GM12875 (cell line): ENCODE results near the gene SLC25A36.

Experiments used
- H3K4me3 ChIP-seq: one replicate; pipeline ENCODE4 v1.5.1; 2011; ENCODE audit warnings: low read depth, low read length, control low read depth
- CTCF ChIP-seq: IDR thresholded peaks from 2 replicates; pipeline ENCODE4 v1.5.1; 2011; ENCODE audit warnings: low read depth, mild to moderate bottlenecking, control low read depth, inconsistent platforms, low read length, moderate library complexity, borderline replicate concordance; ENCODE audit not compliant: insufficient read depth

SLC25A36 gene

GRCh38 chr3:140916603-140917002, 25.0 kb upstream of the SLC25A36 start:
- TF ChIP-seq CTCF = no peak
- H3K4me3 ChIP-seq = no peak overlapping the region

DNA sequence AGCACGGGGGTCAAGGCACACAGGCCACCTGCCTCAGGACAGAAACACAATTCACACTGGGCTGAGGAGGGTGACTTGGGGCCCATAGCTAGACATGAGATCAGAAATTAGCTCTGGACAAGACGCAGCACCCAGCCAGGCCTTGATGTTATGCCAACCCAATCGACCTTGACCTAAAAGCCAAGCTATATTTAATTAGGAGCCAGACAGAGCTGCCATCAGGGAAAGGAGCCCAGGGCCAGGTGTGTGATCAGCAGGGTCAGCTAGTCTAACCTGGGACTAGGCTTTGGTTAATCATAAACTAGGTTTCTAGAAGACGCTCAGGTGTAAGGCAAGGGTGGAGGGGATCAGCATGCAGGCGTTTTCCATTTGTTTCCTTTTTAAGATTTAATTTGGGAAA, 23.9 kb upstream of the SLC25A36 start:
- H3K4me3 ChIP-seq = no peak overlapping the region
- TF ChIP-seq CTCF = no peak

- TF ChIP-seq CTCF = no peak
- no peak overlapping the region for H3K4me3 ChIP-seq
Observed at GRCh38 chr3:140920029-140920428, 21.6 kb upstream of the SLC25A36 start.

GRCh38 chr3:140922634-140923033, 19.0 kb upstream of the SLC25A36 start:
- TF ChIP-seq CTCF = peak; percentile 40; the same call in 1 of the 2 replicates
- no peak overlapping the region for H3K4me3 ChIP-seq

DNA sequence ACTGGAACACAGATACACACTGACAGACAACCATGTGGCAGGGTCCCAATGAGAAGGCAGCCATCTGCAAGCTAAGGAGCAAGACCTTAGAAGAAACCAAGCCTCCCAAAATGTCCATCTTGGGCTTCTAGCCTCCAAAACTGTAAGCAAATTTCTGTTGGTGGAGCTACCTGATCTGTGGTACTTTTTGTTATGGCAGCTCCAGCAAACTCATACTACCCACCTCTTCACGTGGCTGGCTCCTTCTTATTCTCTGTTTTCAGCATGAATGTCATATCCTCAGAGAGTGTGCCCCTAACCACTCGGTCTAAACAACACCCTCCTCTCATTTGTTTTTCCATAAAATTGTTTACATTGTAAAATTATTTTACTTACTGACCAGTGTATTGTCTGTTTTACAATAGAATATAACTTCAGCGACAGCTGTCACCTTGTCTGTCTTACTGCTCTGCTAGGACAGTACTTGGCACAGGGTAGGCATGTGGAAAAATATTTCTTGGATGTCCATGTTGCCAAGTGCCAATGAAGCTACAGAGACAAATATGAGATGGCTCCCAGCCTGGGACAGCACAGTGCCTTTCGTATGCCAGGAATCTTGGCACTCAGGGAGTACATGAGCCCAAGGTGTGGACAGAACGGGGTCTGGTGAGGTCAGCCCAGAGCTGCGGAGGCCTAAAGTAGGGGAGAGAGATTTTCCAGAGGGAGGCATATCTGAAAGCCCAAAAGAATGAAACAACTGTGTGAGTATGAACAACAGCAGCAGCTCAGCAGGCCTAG, 17.4 kb upstream of the SLC25A36 start:
- no peak for TF ChIP-seq CTCF
- no peak overlapping the region for H3K4me3 ChIP-seq

- H3K4me3 ChIP-seq = no peak overlapping the region
- TF ChIP-seq CTCF = no peak
Observed at GRCh38 chr3:140927279-140928069, 14.2 kb upstream of the SLC25A36 start.
